Endothelial cell of umbilical vein (primary cell): ENCODE measurements around the gene CTNNA2.

ENCODE experiments used
- POLR2AphosphoS5 ChIP-seq: IDR thresholded peaks from 2 replicates; pipeline ENCODE4 v1.6.1; 2012; ENCODE audit warnings: low read depth, mild to moderate bottlenecking, control low read depth, low read length, moderate library complexity; ENCODE audit not compliant: insufficient read depth
- TF ChIP-seq, protein P1 (sequence below), 2 donors: IDR thresholded peaks; 1 replicate in 1 of 2; 2 replicates in 1 of 2; pipeline ENCODE4 v1.5.1; 2011; ENCODE audit warnings: low read length in 2 of 2, mild to moderate bottlenecking in 2 of 2, moderate library complexity in 2 of 2, control low read depth in 1 of 2, inconsistent platforms in 1 of 2, low read depth in 1 of 2; ENCODE audit not compliant: insufficient read depth in 1 of 2; ENCODE audit errors: extremely low read depth in 1 of 2

DNA sequence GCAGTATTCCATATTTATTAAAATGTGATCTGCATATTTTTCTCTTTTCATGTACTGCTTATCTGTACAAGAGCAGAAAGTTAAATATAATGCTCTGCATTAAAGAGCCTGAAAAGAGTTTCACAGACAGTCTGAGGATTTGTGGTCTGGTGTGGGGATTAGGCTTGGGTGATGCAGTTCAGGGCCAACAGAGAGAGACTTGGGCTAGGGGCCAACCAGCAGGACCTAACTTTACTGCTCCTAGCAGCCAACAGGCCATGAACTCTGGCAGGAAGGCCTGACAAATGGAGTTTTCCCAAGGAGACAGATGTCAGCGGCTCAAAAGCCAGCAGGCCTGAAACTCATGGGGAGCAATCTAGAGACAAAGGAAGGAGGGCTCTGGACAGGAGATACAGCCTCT lies 622.1 kb downstream of the CTNNA2 start:
- TF ChIP-seq, protein P1, sequence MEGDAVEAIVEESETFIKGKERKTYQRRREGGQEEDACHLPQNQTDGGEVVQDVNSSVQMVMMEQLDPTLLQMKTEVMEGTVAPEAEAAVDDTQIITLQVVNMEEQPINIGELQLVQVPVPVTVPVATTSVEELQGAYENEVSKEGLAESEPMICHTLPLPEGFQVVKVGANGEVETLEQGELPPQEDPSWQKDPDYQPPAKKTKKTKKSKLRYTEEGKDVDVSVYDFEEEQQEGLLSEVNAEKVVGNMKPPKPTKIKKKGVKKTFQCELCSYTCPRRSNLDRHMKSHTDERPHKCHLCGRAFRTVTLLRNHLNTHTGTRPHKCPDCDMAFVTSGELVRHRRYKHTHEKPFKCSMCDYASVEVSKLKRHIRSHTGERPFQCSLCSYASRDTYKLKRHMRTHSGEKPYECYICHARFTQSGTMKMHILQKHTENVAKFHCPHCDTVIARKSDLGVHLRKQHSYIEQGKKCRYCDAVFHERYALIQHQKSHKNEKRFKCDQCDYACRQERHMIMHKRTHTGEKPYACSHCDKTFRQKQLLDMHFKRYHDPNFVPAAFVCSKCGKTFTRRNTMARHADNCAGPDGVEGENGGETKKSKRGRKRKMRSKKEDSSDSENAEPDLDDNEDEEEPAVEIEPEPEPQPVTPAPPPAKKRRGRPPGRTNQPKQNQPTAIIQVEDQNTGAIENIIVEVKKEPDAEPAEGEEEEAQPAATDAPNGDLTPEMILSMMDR (IDR thresholded peaks at IDR 0.05; ENCODE audit: extremely low read depth in 1 of 2, insufficient read depth in 1 of 2, low read depth in 1 of 2, low read length in 2 of 2), result no peak
- TF ChIP-seq POLR2AphosphoS5, result no peak
